Activated naive CD8-positive, alpha-beta T cell treated with anti-CD3 and anti-CD28 coated beads, Interleukin-2, amount 10 ng/mL, durations not matched to agents 7 days and 5 days (primary cell): ENCODE results near the gene MEGF6. TPM values are rescaled to one million over a fixed set of nuclear protein-coding genes. Genes with fewer than 3 reads are reported as not detected.
"Not testable (repeated sequence)": the region's sequence is repeated elsewhere in the genome, so short reads cannot be mapped to it uniquely, and the experiment has no call there.

Source experiments
- ATAC-seq: fragments of 150-1000 bp; cut with Tn5 transposase; one replicate; pipeline ENCODE4 v1.10.0; 2021; ENCODE audit warnings: low read depth, moderate library complexity
- POLR2A ChIA-PET: fragments of 350-600 bp; sonication (Branson Sonifier 250); formaldehyde crosslinking; loops from one replicate; lab custom pipeline; 2021; ENCODE audit warnings: antibody characterized with exemption; lab: Charles Lee
- DNase-seq: peaks from one replicate; pipeline ENCODE4 v3.0.0; 2021
- H3K27ac Mint-ChIP-seq: one replicate; pipeline ENCODE4 v1.8.0; 2022; ENCODE audit warnings: mild to moderate bottlenecking, mixed read lengths
- H3K27me3 Mint-ChIP-seq: one replicate; pipeline ENCODE4 v1.8.0; 2022; ENCODE audit warnings: mild to moderate bottlenecking, moderate library complexity, mixed read lengths
- H3K36me3 Mint-ChIP-seq: one replicate; pipeline ENCODE4 v1.8.0; 2021; ENCODE audit warnings: mild to moderate bottlenecking, mixed read lengths
- H3K4me1 Mint-ChIP-seq: one replicate; pipeline ENCODE4 v1.8.0; 2021; ENCODE audit warnings: mixed read lengths
- H3K4me3 Mint-ChIP-seq: one replicate; pipeline ENCODE4 v1.8.0; 2022; ENCODE audit warnings: mild to moderate bottlenecking, moderate library complexity, mixed read lengths
- H3K9me3 Mint-ChIP-seq: one replicate; pipeline ENCODE4 v1.8.0; 2021; ENCODE audit warnings: mixed read lengths
- total RNA-seq, 2 experiments: library from RNA; stranded (reverse); gene quantifications; one replicate each; pipeline ENCODE4 v1.2.3, GENCODE V29; 2021

MEGF6 gene
- total RNA-seq, 2 experiments from 2014 or later, result 56.6 TPM

DNA sequence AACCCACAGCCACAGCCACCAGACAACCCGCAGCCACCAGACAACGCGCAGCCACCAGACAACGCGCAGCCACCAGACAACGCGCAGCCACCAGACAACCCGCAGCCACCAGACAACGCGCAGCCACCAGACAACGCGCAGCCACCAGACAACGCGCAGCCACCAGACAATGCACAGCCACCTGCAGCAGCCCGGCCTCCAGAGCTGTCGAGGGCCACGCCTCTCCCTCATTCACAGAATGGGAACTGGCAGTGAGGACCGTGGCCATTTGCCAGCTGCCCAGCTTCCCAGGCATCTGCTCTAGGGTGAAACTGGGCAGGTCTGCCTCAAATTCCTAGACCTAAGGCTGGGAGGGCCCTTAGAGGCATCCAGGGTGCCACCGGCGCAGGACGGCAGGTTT is 27.6 kb downstream of the MEGF6 start:
- H3K27ac Mint-ChIP-seq, ATAC-seq, H3K9me3 Mint-ChIP-seq, H3K4me3 Mint-ChIP-seq, H3K4me1 Mint-ChIP-seq, H3K27me3 Mint-ChIP-seq, H3K36me3 Mint-ChIP-seq, DNase-seq, POLR2A ChIA-PET: not testable (repeated sequence)

- H3K27me3 Mint-ChIP-seq, result no peaks in the 10 kb centered on the region
- no peak overlapping the region for H3K4me3 Mint-ChIP-seq
- ATAC-seq (no peak), DNase-seq (no peak)
- no peaks in the 10 kb centered on the region for H3K4me1 Mint-ChIP-seq
- POLR2A ChIA-PET, result no interaction called here
- H3K36me3 Mint-ChIP-seq, result no peaks in the 10 kb centered on the region
- no peak overlapping the region for H3K27ac Mint-ChIP-seq
- peaks cover 9% of the 10 kb centered on the region for H3K9me3 Mint-ChIP-seq
Observed at GRCh38 chr1:3581296-3582036, 29.8 kb downstream of the MEGF6 start.

GRCh38 chr1:3580231-3580630 is 31.1 kb downstream of the MEGF6 start:
- ATAC-seq, result no peak
- H3K9me3 Mint-ChIP-seq, result peaks cover 9% of the 10 kb centered on the region
- no peaks in the 10 kb centered on the region for H3K4me1 Mint-ChIP-seq
- no peak overlapping the region for H3K4me3 Mint-ChIP-seq
- H3K27ac Mint-ChIP-seq, result no peak overlapping the region
- no peaks in the 10 kb centered on the region for H3K27me3 Mint-ChIP-seq
- H3K36me3 Mint-ChIP-seq, result no peaks in the 10 kb centered on the region
- POLR2A ChIA-PET, result no interaction called here
- no peak for DNase-seq

- Mint-ChIP-seq H3K36me3 (no peaks in the 10 kb centered on the region), H3K9me3 (peaks cover 9% of the 10 kb centered on the region), H3K4me1 (no peaks in the 10 kb centered on the region), H3K4me3 (no peak overlapping the region), H3K27ac (no peak overlapping the region), H3K27me3 (no peaks in the 10 kb centered on the region)
- POLR2A ChIA-PET, result no interaction called here
- no peak for DNase-seq
- no peak for ATAC-seq
Observed at GRCh38 chr1:3579626-3580025, 31.7 kb downstream of the MEGF6 start.

GRCh38 chr1:3578906-3579305 is 32.4 kb downstream of the MEGF6 start:
- H3K9me3 Mint-ChIP-seq, result peaks cover 6% of the 10 kb centered on the region
- no peaks in the 10 kb centered on the region for H3K4me1 Mint-ChIP-seq
- no peak overlapping the region for H3K27ac Mint-ChIP-seq
- H3K27me3 Mint-ChIP-seq, result no peaks in the 10 kb centered on the region
- POLR2A ChIA-PET, result no interaction called here
- no peak for ATAC-seq
- no peak for DNase-seq
- H3K4me3 Mint-ChIP-seq, result no peak overlapping the region
- H3K36me3 Mint-ChIP-seq, result no peaks in the 10 kb centered on the region

DNA sequence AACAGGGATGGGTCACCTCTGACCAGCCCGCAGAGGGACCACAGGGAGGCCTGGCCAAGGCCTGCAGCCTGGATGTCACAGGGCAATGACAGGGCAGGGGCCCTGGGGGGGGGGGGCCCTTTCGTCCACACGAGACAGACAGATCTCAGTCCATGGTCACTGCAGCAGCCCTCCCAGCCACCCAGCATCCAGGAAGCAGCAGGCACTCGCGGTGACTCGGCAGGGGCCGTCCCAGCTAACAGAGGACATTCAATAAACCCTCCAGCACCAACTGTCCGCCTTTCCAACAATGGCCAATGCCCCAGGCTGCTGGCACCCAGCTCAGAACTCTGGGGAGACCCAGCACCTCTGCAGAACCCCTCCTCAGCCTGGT is 32.9 kb downstream of the MEGF6 start:
- no peaks in the 10 kb centered on the region for H3K27me3 Mint-ChIP-seq
- DNase-seq (no peak), ATAC-seq (no peak)
- no peaks in the 10 kb centered on the region for H3K4me1 Mint-ChIP-seq
- no peaks in the 10 kb centered on the region for H3K36me3 Mint-ChIP-seq
- no peak overlapping the region for H3K4me3 Mint-ChIP-seq
- POLR2A ChIA-PET, result no interaction called here
- H3K27ac Mint-ChIP-seq, result no peak overlapping the region
- H3K9me3 Mint-ChIP-seq, result peaks cover 6% of the 10 kb centered on the region

DNA sequence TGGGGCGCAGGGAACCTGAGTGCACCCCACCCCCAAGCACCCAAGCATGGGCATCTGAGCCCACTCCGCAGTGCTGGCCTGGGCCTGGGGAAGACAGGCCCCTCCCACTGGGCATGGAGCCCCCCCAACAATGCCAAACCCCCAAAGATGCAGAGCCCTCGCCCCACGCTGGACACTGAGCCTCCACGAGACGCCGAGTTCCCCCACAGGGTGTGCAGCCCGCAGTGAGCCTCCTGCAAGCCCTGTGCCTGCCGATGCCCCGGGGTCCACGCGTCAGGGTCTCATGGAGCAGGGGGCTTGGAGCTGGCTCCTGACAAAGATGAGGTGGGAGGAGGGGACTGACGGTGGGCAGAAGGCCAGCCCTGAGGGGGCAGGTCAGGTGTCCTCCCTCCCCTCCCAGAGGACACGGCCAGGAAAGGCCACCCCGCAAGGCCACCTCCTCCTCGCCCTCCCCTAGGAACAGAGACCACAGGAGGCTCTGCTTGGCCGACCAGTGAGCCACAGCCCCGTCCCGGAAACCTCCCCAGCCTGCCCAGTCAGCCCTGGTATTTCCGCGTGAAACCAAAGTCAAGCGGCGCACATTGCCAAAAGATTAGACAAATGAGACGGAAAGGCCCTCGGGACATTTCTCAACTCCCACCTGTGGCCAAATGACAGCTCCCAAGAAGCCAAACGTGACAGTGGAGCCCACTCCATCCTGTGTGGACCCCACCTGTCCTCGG is 33.4 kb downstream of the MEGF6 start:
- no peak for DNase-seq
- H3K4me3 Mint-ChIP-seq, result no peak overlapping the region
- H3K9me3 Mint-ChIP-seq, result peaks cover 6% of the 10 kb centered on the region
- H3K36me3 Mint-ChIP-seq, result no peaks in the 10 kb centered on the region
- no peak overlapping the region for H3K27ac Mint-ChIP-seq
- H3K27me3 Mint-ChIP-seq, result no peaks in the 10 kb centered on the region
- POLR2A ChIA-PET, result no interaction called here
- ATAC-seq, result no peak
- H3K4me1 Mint-ChIP-seq, result no peaks in the 10 kb centered on the region

GRCh38 chr1:3577300-3577699 is 34.0 kb downstream of the MEGF6 start:
- Mint-ChIP-seq H3K36me3 (no peaks in the 10 kb centered on the region), H3K27me3 (no peaks in the 10 kb centered on the region), H3K4me1 (no peaks in the 10 kb centered on the region), H3K27ac (no peak overlapping the region), H3K9me3 (peaks cover under 1% of the 10 kb centered on the region), H3K4me3 (no peak overlapping the region)
- no peak for DNase-seq
- no peak for ATAC-seq
- POLR2A ChIA-PET, result no interaction called here

- POLR2A ChIA-PET, result no interaction called here
- Mint-ChIP-seq H3K36me3 (no peaks in the 10 kb centered on the region), H3K9me3 (no peaks in the 10 kb centered on the region), H3K4me3 (no peak overlapping the region), H3K27me3 (no peaks in the 10 kb centered on the region), H3K4me1 (no peaks in the 10 kb centered on the region), H3K27ac (no peak overlapping the region)
- DNase-seq (no peak), ATAC-seq (no peak)
Observed at GRCh38 chr1:3575993-3576392, 35.3 kb downstream of the MEGF6 start.

- ATAC-seq, DNase-seq, H3K27me3 Mint-ChIP-seq, H3K4me1 Mint-ChIP-seq, H3K4me3 Mint-ChIP-seq, H3K36me3 Mint-ChIP-seq, H3K9me3 Mint-ChIP-seq, POLR2A ChIA-PET, H3K27ac Mint-ChIP-seq: not testable (repeated sequence)
Observed at GRCh38 chr1:3575515-3575914, 35.8 kb downstream of the MEGF6 start.

- Mint-ChIP-seq H3K36me3 (no peaks in the 10 kb centered on the region), H3K27me3 (no peaks in the 10 kb centered on the region), H3K27ac (no peak overlapping the region), H3K9me3 (no peaks in the 10 kb centered on the region), H3K4me1 (no peaks in the 10 kb centered on the region), H3K4me3 (no peak overlapping the region)
- ATAC-seq (no peak), DNase-seq (no peak)
- POLR2A ChIA-PET, result no interaction called here
Observed at GRCh38 chr1:3573500-3573899, 37.8 kb downstream of the MEGF6 start.

DNA sequence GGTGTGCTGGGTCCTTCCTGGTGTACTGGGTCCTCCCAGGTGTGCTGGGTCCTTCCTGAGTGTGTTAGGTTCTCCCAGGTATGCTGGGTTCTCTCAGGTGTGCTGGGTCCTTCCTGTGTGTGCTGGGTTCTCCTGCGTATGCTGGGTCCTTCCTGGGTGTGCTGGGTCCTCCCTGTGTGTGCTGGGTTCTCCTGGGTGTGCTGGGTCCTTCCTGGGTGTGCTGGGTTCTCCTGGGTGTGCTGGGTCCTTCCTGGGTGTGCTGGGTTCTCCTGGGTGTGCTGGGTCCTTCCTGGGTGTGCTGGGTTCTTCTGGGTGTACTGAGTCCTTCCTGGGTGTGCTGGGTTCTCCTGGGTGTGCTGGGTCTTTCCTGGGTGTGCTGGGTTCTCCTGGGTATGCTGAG is 38.7 kb downstream of the MEGF6 start:
- H3K9me3 Mint-ChIP-seq, ATAC-seq, H3K27me3 Mint-ChIP-seq, H3K4me1 Mint-ChIP-seq, H3K4me3 Mint-ChIP-seq, H3K27ac Mint-ChIP-seq, POLR2A ChIA-PET, H3K36me3 Mint-ChIP-seq, DNase-seq: not testable (repeated sequence)

- POLR2A ChIA-PET, result no interaction called here
- no peak for DNase-seq
Observed at GRCh38 chr1:3571263-3571662, 40.0 kb downstream of the MEGF6 start.

More at GRCh38 chr1:3571263-3571662, 40.0 kb downstream of the MEGF6 start:
- H3K9me3 Mint-ChIP-seq, result no peaks in the 10 kb centered on the region
- no peaks in the 10 kb centered on the region for H3K4me1 Mint-ChIP-seq
- no peak for ATAC-seq
- no peaks in the 10 kb centered on the region for H3K27me3 Mint-ChIP-seq
- no peaks in the 10 kb centered on the region for H3K36me3 Mint-ChIP-seq
- H3K27ac Mint-ChIP-seq, result no peak overlapping the region
- H3K4me3 Mint-ChIP-seq, result no peak overlapping the region
